ENCODE measurements around the gene PRPF19. TPM values are rescaled to one million over a fixed set of nuclear protein-coding genes. Genes with fewer than 3 reads are reported as not detected.
A peak's percentile ranks its signal among the peaks of the same experiment; 100 is the strongest.

PRPF19 gene
- total RNA-seq, 1 donor from 2014 or later: 36.5 TPM

- TF ChIP-seq CTCF (IDR thresholded peaks at IDR 0.05; ENCODE audit: borderline replicate concordance): no peak
- H3K36me3 ChIP-seq: peaks cover 38% of the 10 kb centered on the region
- H3K4me1 ChIP-seq: peaks cover 48% of the 10 kb centered on the region
- no peak for DNase-seq
- peak overlapping the region; percentile 90 for H3K4me3 ChIP-seq
- H3K27me3 ChIP-seq (ENCODE audit: low read depth): no peaks in the 10 kb centered on the region
- intact Hi-C loops (cut with micrococcal nuclease): no loop called here
- H3K9me3 ChIP-seq (replicated peaks): no peaks in the 10 kb centered on the region
- peak overlapping the region; percentile 94 for H3K27ac ChIP-seq (replicated peaks)
Measured at GRCh38 chr11:60905047-60905446, 1.3 kb downstream of the PRPF19 start.

- no peak for DNase-seq
- TF ChIP-seq CTCF (IDR thresholded peaks at IDR 0.05; ENCODE audit: borderline replicate concordance): no peak
- no peaks in the 10 kb centered on the region for H3K9me3 ChIP-seq (replicated peaks)
- no peaks in the 10 kb centered on the region for H3K27me3 ChIP-seq (ENCODE audit: low read depth)
- H3K27ac ChIP-seq (replicated peaks): no peak overlapping the region
- intact Hi-C loops (cut with micrococcal nuclease): no loop called here
- H3K36me3 ChIP-seq: peaks cover 59% of the 10 kb centered on the region
- H3K4me1 ChIP-seq: peaks cover 53% of the 10 kb centered on the region
- H3K4me3 ChIP-seq: no peak overlapping the region
Measured at GRCh38 chr11:60902625-60903024, 3.8 kb downstream of the PRPF19 start.

- Histone ChIP-seq H3K27me3 (ENCODE audit: low read depth) (no peaks in the 10 kb centered on the region), H3K9me3 (replicated peaks) (no peaks in the 10 kb centered on the region), H3K36me3 (peaks cover 77% of the 10 kb centered on the region), H3K4me1 (peaks cover 42% of the 10 kb centered on the region), H3K4me3 (no peak overlapping the region), H3K27ac (replicated peaks) (peak overlapping the region; percentile 6)
- no peak for TF ChIP-seq CTCF (IDR thresholded peaks at IDR 0.05; ENCODE audit: borderline replicate concordance)
- DNase-seq: no peak
- intact Hi-C loops (cut with micrococcal nuclease): no loop called here
Measured at GRCh38 chr11:60900673-60901404, 5.5 kb downstream of the PRPF19 start.

- Histone ChIP-seq H3K9me3 (replicated peaks) (no peaks in the 10 kb centered on the region), H3K4me3 (no peak overlapping the region), H3K4me1 (peaks cover 33% of the 10 kb centered on the region), H3K36me3 (peaks cover 85% of the 10 kb centered on the region), H3K27me3 (ENCODE audit: low read depth) (no peaks in the 10 kb centered on the region), H3K27ac (replicated peaks) (no peak overlapping the region)
- no peak for DNase-seq
- intact Hi-C loops (cut with micrococcal nuclease): loop anchor here (5.0 kb wide), 1 partner anchor 68 kb away; no protein-coding TSS in a partner anchor
- no peak for TF ChIP-seq CTCF (IDR thresholded peaks at IDR 0.05; ENCODE audit: borderline replicate concordance)
Measured at GRCh38 chr11:60899977-60900376, 6.4 kb downstream of the PRPF19 start.

GRCh38 chr11:60899046-60899936, 7.1 kb downstream of the PRPF19 start:
- intact Hi-C loops (cut with micrococcal nuclease): loop anchor here (5.0 kb wide), 1 partner anchor 67 kb away; no protein-coding TSS in a partner anchor
- peaks cover 26% of the 10 kb centered on the region for H3K4me1 ChIP-seq
- H3K9me3 ChIP-seq (replicated peaks): no peaks in the 10 kb centered on the region
- no peak overlapping the region for H3K4me3 ChIP-seq
- H3K36me3 ChIP-seq: peaks cover 92% of the 10 kb centered on the region
- no peak overlapping the region for H3K27ac ChIP-seq (replicated peaks)
- TF ChIP-seq CTCF (IDR thresholded peaks at IDR 0.05; ENCODE audit: borderline replicate concordance): peak; percentile 98
- DNase-seq: no peak
- H3K27me3 ChIP-seq (ENCODE audit: low read depth): no peaks in the 10 kb centered on the region
